Fibroblast of gingiva (primary cell): Measurements from ENCODE around the gene MECP2.

Source experiments
- DNase-seq: peaks from one replicate; pipeline ENCODE4 v3.0.0-alpha.2; 2011; ENCODE audit warnings: low read depth

Gene MECP2

GRCh38 chrX:154061801-154062200, 35.7 kb downstream of the MECP2 start:
- no peak for DNase-seq

GRCh38 chrX:154059729-154060245, 37.7 kb downstream of the MECP2 start:
- DNase-seq: no peak

- DNase-seq: peak; percentile 26
These were observed 38.3 kb downstream of the MECP2 start for GRCh38 chrX:154059231-154059630.

GRCh38 chrX:154058214-154058997, 39.1 kb downstream of the MECP2 start:
- no peak for DNase-seq

DNA sequence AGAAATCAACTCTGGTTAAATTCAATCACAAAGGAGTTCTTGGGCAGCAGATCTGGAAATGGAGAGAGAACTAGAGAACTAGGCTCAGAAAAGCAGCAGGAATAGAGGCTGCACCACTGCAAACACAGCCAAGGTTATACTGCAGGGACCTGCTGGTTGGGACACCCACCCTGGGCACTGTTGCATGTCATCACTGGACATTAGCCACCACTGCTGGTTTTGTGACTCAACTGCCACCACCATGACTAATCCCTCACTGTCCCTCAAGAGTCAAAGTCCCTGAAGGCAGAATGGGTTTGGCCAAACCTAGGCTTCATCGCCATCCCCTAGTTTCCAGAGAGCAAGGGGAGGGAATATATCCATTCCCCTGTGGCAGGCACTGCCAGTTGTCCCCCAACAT, 39.7 kb downstream of the MECP2 start:
- DNase-seq: no peak

DNA sequence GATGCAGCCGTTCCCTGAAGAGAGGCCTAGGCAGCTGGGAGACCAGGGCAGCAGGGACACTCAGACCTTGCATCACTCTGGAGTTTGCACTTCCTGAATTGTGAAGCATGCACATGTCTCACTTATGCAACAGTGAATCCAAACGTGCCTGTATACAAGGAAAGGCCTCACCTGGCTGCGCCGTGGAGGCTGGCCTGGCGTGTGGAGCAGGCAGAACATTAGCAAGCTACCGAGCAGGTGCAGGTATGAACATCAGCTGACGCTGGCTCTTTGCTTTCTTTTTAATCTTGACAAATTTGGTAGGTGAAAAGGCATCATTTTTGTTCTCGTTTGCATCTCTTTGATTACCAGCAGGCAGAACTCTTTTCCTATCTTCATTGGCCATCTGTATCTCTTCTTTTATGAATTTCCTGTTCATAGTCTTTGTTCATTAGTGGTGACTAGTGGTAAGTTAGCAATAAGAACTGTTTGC, 40.7 kb downstream of the MECP2 start:
- no peak for DNase-seq

DNA sequence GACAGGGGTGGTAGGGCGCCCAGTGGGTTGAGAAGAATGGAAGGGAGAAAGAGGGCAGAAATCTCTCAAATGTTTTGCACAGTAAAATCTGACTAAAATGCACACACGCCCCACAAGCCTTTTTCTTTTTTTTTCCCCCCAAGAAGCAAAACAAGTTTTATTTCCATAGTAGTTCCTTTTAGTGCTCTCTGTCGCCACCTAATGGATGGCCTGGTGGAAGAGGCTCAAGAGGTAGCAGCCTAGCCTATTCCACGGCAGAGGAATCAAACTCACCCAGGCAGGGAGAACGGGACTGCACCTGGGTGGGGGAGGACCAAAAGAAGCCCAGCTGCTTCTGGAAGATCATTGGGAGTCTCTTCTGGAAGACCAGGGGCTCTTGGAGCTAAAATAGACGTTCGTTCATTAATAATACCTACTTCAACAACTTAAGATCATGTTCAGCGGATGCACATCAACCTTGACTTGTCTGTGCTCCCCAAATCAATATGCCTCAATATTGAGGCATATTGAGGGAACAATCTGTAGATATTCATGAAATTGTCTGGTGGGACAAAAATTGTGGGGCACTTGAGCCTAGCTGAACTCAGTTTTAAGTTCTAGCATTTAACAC, 46.2 kb downstream of the MECP2 start:
- peak; percentile 28 for DNase-seq

DNA sequence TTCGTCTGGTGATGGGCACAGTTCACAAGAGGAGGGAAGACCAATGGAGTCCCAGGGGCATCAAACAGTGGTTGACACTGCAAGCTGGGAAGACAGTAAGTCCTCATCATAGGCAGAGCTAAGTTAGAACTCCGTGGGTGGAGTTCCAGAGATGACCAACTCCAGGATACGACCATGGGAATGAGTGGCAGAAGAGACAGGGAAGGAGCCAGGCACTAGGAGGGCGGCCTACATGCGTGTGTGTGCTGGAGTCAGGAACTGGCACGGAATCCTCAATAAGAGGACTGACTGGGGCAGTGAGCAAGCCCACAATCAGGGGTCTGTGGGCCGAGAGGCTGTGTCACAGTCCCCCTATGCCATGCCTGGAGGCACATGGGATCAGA, 47.4 kb downstream of the MECP2 start:
- DNase-seq: no peak

DNA sequence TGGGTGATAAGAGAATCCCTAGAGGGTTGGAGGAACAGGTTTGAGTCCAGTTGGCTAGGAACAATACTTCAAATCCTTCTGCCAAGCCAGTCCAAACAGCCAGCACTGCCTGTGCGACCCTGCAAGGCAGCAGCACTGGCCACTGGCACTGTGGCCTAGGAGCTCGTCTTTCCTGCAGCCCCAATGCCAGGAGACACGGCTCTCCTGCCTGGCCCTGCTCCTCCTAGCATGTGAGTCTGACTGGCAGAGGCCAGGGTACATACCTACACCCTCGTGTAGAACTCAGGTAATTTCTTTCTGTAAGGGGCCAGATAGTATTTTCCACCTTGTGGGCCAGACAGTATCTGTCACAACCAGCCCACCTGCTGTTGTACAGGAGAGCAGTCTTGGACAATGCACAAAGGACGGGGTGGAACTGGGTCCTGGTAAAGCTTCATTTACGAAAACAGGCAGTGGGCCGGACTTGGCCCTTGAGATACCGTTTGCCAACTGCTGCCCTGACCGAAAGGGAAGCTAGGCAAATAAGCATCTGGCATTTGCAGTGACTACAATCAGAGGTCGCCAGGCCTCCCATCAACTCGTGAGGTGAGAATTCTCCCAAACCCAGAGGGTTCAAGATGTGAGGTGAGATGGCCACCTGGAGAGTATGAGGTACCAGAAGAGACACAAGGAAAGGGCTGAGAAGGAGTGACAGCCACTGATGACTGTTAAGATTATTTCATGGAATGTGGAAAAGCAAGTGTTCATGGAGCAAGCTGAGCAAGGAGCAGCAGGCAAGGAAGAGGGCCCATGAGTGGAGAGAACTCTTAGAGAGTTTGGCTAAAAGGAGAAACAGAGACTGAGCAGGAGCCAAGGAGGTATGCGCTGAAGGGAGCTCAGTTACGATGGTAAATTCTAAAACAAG, 48.1 kb downstream of the MECP2 start:
- DNase-seq: no peak

- no peak for DNase-seq
These were observed 49.1 kb downstream of the MECP2 start for GRCh38 chrX:154048398-154048797.

GRCh38 chrX:154046940-154047610, 50.4 kb downstream of the MECP2 start:
- DNase-seq: no peak

GRCh38 chrX:154046031-154046781, 51.3 kb downstream of the MECP2 start:
- peak; percentile 83 for DNase-seq

GRCh38 chrX:154044091-154044490, 53.4 kb downstream of the MECP2 start:
- DNase-seq: no peak

- peak; percentile 68 for DNase-seq
These were observed 54.3 kb downstream of the MECP2 start for GRCh38 chrX:154043003-154043763.

- DNase-seq: no peak
These were observed 56.7 kb downstream of the MECP2 start for GRCh38 chrX:154040863-154041262.

GRCh38 chrX:154040307-154040756, 57.2 kb downstream of the MECP2 start:
- peak; percentile 77 for DNase-seq

DNA sequence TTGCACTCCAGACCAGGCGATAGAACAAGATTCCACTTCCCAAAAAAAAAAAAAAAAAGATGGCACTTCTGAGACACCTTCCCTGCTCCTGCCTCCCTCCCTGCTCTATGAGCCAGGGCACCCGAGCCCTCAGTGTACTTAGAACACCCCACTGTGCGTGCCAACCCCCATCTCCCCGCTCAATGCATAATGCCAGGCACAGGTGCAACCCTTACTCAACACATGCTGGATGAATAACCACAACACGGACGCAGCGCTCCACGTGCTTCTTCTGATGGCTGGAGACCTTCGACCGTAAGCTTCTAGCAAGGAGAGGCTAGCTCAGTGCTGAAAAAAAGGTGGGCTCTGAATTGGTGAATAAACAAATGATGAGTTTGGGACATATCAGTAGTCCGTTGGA, 57.9 kb downstream of the MECP2 start:
- DNase-seq: no peak

DNA sequence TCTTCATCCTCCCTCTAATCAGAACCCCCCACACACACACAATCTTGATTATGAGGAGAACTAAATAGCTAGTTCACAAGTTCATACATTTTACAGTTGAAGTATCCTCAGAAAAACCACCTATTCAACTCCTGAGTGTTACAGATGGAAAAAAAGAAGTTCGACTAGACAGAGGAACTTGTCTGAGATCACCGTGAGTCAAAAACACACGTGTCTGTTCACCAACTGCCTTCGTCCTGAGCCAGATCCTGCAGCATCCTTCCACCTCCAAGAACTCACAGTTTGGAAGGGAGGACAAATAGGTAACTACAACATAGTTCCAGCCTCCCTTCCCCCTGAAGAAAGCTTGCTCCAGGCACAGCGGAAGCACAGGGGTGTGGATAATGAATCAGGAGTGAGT, 58.9 kb downstream of the MECP2 start:
- DNase-seq: no peak

- DNase-seq: no peak
These were observed 59.8 kb downstream of the MECP2 start for GRCh38 chrX:154037754-154038153.

GRCh38 chrX:154036513-154036912, 61.0 kb downstream of the MECP2 start:
- no peak for DNase-seq
